Panc1 (cell line): ENCODE data around the gene SLC44A1. TPM values are rescaled to one million over a fixed set of nuclear protein-coding genes. Genes with fewer than 3 reads are reported as not detected.

Experiments used
- ATAC-seq: fragments of 200-7000 bp; cut with Tn5 transposase; 2 replicates; pipeline ENCODE4 v1.9.1; 2020; ENCODE audit warnings: mild to moderate bottlenecking, moderate library complexity
- BruUV-seq: library from RNA; stranded (reverse); fragments of 400-500 nt; replicated peaks from 2 replicates; lab custom pipeline; 2021; lab: Mats Ljungman, UMichigan
- CTCF ChIA-PET: fragments of 300-600 bp; sonication (Branson Sonifier 250); formaldehyde crosslinking; loops from one replicate; lab custom pipeline; 2022; ENCODE audit warnings: antibody characterized with exemption; lab: Charles Lee
- POLR2A ChIA-PET: fragments of 300-600 bp; sonication (Branson Sonifier 250); formaldehyde crosslinking; loops from one replicate; lab custom pipeline; 2022; ENCODE audit warnings: antibody characterized with exemption; lab: Charles Lee
- DNase-seq: peaks from one replicate; pipeline ENCODE4 v3.0.0-alpha.2; 2010; ENCODE audit warnings: low read depth, low spot score
- H3K27ac ChIP-seq: 2 replicates; pipeline ENCODE4 v1.5.1; 2011; ENCODE audit warnings: mild to moderate bottlenecking, low read length, inconsistent platforms
- H3K27me3 ChIP-seq: fragments of 200-500 bp; sonication (Bioruptor generic); 2 replicates; pipeline ENCODE4 v1.6.0; 2014; ENCODE audit warnings: low read length, inconsistent platforms; ENCODE audit not compliant: control insufficient read depth, insufficient read depth
- H3K36me3 ChIP-seq: fragments of 200-500 bp; sonication (Bioruptor generic); 2 replicates; pipeline ENCODE4 v1.5.1; 2014; ENCODE audit warnings: inconsistent platforms, mild to moderate bottlenecking, low read length, moderate library complexity; ENCODE audit not compliant: control insufficient read depth, insufficient read depth
- H3K4me1 ChIP-seq: 2 replicates; pipeline ENCODE4 v1.5.1; 2011; ENCODE audit warnings: inconsistent platforms, mild to moderate bottlenecking, low read length, moderate library complexity; ENCODE audit not compliant: control insufficient read depth, insufficient read depth
- H3K4me3 ChIP-seq, 2 experiments: 2 replicates each; pipeline ENCODE4 v1.5.1; 2011 to 2012; ENCODE audit warnings: low read depth in 2 of 2, low read length in 2 of 2, mild to moderate bottlenecking in 2 of 2, inconsistent platforms in 1 of 2, moderate library complexity in 1 of 2
- H3K9me3 ChIP-seq: fragments of 200-500 bp; sonication (Bioruptor generic); 2 replicates; pipeline ENCODE4 v1.5.1; 2014; ENCODE audit warnings: low read depth, mild to moderate bottlenecking, inconsistent platforms, low read length, moderate library complexity; ENCODE audit not compliant: control insufficient read depth, insufficient read depth
- CTCF ChIP-seq: fragments of 450-650 bp; IDR thresholded peaks from 2 replicates; pipeline ENCODE4 v1.5.1; 2017; ENCODE audit warnings: mild to moderate bottlenecking
- POLR2AphosphoS5 ChIP-seq: IDR thresholded peaks from 2 replicates; pipeline ENCODE4 v1.6.1; 2012; ENCODE audit warnings: mild to moderate bottlenecking, low read depth, low read length, moderate library complexity
- REST ChIP-seq, 2 experiments: IDR thresholded peaks; 2 replicates each; pipeline ENCODE4 v1.6.1; 2011 to 2012; ENCODE audit warnings: low read depth in 2 of 2, control low read depth in 1 of 2, low read length in 1 of 2, mild to moderate bottlenecking in 1 of 2, moderate library complexity in 1 of 2; ENCODE audit not compliant: insufficient read depth in 1 of 2
- SIN3A ChIP-seq: IDR thresholded peaks from 2 replicates; pipeline ENCODE4 v1.6.1; 2012; ENCODE audit warnings: low read depth, mild to moderate bottlenecking, low read length, moderate library complexity, borderline replicate concordance; ENCODE audit not compliant: insufficient read depth
- TCF7L2 ChIP-seq: IDR thresholded peaks from 2 replicates; pipeline ENCODE4 v1.6.1; 2011; ENCODE audit warnings: mild to moderate bottlenecking, low read depth, low read length, inconsistent platforms
- in situ Hi-C: cut with HindIII; loops from 2 replicates; pipeline ENCODE4 v1.10.0; 2016; ENCODE audit warnings: low sequenced_read_pairs, low pct_unique_long_range_greater_than_20kb
- intact Hi-C: fragments of 100-400 bp; cut with micrococcal nuclease; formaldehyde crosslinking; loops from one replicate; pipeline ENCODE4 v1.10.0; 2022; ENCODE audit not compliant: unreplicated experiment
- total RNA-seq: library from RNA; stranded (reverse); gene quantifications from one replicate; pipeline ENCODE4 v1.2.1, GENCODE V29; 2021; ENCODE audit not compliant: unreplicated experiment

Gene SLC44A1
- total RNA-seq, 1 experiment from 2014 or later, result 8.7 TPM

GRCh38 chr9:105475302-105475701 lies 230.9 kb downstream of the SLC44A1 start:
- intact Hi-C loops (no loop called here), in situ Hi-C loops (no loop called here)
- Histone ChIP-seq H3K4me3 (no peak overlapping the region), H3K27ac (no peak overlapping the region), H3K4me1 (no peaks in the 10 kb centered on the region), H3K36me3 (no peaks in the 10 kb centered on the region; the same call in 1 of the 2 replicates), H3K27me3 (no peaks in the 10 kb centered on the region), H3K9me3 (no peaks in the 10 kb centered on the region)
- TF ChIP-seq TCF7L2, result no peak
- TF ChIP-seq CTCF, result peak; percentile 30; the same call in 1 of the 2 replicates
- ChIA-PET CTCF (no interaction called here), POLR2A (no interaction called here)
- ATAC-seq (no peak), DNase-seq (no peak)
- no TSS peak for BruUV-seq

GRCh38 chr9:105479846-105480245 lies 235.4 kb downstream of the SLC44A1 start:
- no peaks in the 10 kb centered on the region; the same call in 1 of the 2 replicates for H3K36me3 ChIP-seq
- ChIA-PET POLR2A (no interaction called here), CTCF (interaction anchor here (0.7 kb wide), 1 partner anchor 77 kb away, joined by 7 read pairs; no protein-coding TSS in a partner anchor)
- H3K4me1 ChIP-seq, result no peaks in the 10 kb centered on the region
- H3K27me3 ChIP-seq, result no peaks in the 10 kb centered on the region
- no peak for DNase-seq
- intact Hi-C loops (no loop called here), in situ Hi-C loops (no loop called here)
- ATAC-seq, result no peak
- H3K9me3 ChIP-seq, result no peaks in the 10 kb centered on the region
- no TSS peak for BruUV-seq
- no peak overlapping the region for H3K4me3 ChIP-seq
- H3K27ac ChIP-seq, result no peak overlapping the region
- TF ChIP-seq REST (IDR thresholded peaks at IDR 0.05; ENCODE audit: insufficient read depth in 1 of 2, low read depth in 2 of 2, low read length in 1 of 2), result no peak
- no peak for TF ChIP-seq SIN3A
- no peak for TF ChIP-seq CTCF
- TF ChIP-seq POLR2AphosphoS5, result no peak
